Dendritic cell treated with granulocyte-macrophage colony-stimulating factor and Interleukin-4, amounts not matched to agents 40 ng/mL and 50 ng/mL, for 4 days (primary cell): Measurements from ENCODE around the gene TMCC1.
"Not testable (repeated sequence)": the region's sequence is repeated elsewhere in the genome, so short reads cannot be mapped to it uniquely, and the experiment has no call there.

Experiments used
- H3K27ac Mint-ChIP-seq: one replicate; pipeline ENCODE4 v1.8.0; 2022; ENCODE audit warnings: mild to moderate bottlenecking, mixed read lengths
- H3K27me3 Mint-ChIP-seq: one replicate; pipeline ENCODE4 v1.8.0; 2022; ENCODE audit warnings: mild to moderate bottlenecking, mixed read lengths
- H3K36me3 Mint-ChIP-seq: one replicate; pipeline ENCODE4 v1.8.0; 2022; ENCODE audit warnings: low read depth, mixed read lengths
- H3K4me1 Mint-ChIP-seq: one replicate; pipeline ENCODE4 v1.8.0; 2022; ENCODE audit warnings: low read depth, mixed read lengths
- H3K4me3 Mint-ChIP-seq: one replicate; pipeline ENCODE4 v1.8.0; 2022; ENCODE audit warnings: mild to moderate bottlenecking, moderate library complexity, mixed read lengths
- H3K9me3 Mint-ChIP-seq: one replicate; pipeline ENCODE4 v1.8.0; 2022; ENCODE audit warnings: mixed read lengths
- intact Hi-C: fragments of 100-400 bp; cut with micrococcal nuclease; formaldehyde crosslinking; loops from one replicate; pipeline ENCODE4 v1.15.0; 2022

TMCC1 gene

GRCh38 chr3:129838086-129838485, 55.4 kb downstream of the TMCC1 start:
- Mint-ChIP-seq H3K4me3 (no peak overlapping the region), H3K36me3 (peaks cover 28% of the 10 kb centered on the region), H3K27me3 (no peaks in the 10 kb centered on the region), H3K27ac (no peak overlapping the region), H3K9me3 (no peaks in the 10 kb centered on the region), H3K4me1 (peaks cover 16% of the 10 kb centered on the region)
- intact Hi-C loops, result no loop called here

DNA sequence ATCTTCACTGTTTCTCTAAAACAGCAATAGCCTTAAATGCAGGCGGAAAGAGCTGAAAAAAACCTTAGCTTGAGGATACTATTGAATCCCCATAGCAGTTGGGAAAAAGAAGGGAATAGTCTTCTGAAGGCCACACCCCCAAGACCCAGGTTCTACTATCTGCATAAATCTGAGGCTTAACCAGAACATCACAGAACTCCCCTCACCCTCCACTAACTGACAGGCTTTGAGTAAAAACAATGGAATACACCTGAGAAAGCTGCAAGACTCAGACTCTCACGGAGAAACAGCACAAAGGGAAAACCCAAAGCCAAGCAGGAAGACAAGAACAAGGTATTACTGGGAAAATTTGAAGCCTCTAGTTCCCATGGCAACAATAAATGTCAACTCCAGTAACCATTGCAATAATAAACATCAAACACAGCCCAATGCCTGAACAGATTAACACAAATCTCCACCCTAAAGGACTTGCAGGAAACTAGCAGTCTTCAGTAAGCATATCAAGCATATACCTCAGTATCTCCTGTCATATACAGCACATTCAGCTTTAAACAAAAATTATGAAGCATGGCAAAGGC, 56.4 kb downstream of the TMCC1 start:
- no peaks in the 10 kb centered on the region for H3K9me3 Mint-ChIP-seq
- no peak overlapping the region for H3K4me3 Mint-ChIP-seq
- intact Hi-C loops, result no loop called here
- peaks cover 16% of the 10 kb centered on the region for H3K4me1 Mint-ChIP-seq
- H3K27ac Mint-ChIP-seq, result no peak overlapping the region
- no peaks in the 10 kb centered on the region for H3K27me3 Mint-ChIP-seq
- peaks cover 25% of the 10 kb centered on the region for H3K36me3 Mint-ChIP-seq

GRCh38 chr3:129836381-129837064, 57.0 kb downstream of the TMCC1 start:
- intact Hi-C loops, result no loop called here
- Mint-ChIP-seq H3K4me1 (peaks cover 16% of the 10 kb centered on the region), H3K27me3 (no peaks in the 10 kb centered on the region), H3K36me3 (peaks cover 25% of the 10 kb centered on the region), H3K4me3 (no peak overlapping the region), H3K9me3 (no peaks in the 10 kb centered on the region), H3K27ac (no peak overlapping the region)

GRCh38 chr3:129835198-129835597, 58.3 kb downstream of the TMCC1 start:
- Mint-ChIP-seq H3K36me3 (peaks cover 15% of the 10 kb centered on the region), H3K27ac (no peak overlapping the region), H3K4me3 (no peak overlapping the region), H3K4me1 (peaks cover 16% of the 10 kb centered on the region), H3K9me3 (no peaks in the 10 kb centered on the region), H3K27me3 (no peaks in the 10 kb centered on the region)
- intact Hi-C loops, result no loop called here

DNA sequence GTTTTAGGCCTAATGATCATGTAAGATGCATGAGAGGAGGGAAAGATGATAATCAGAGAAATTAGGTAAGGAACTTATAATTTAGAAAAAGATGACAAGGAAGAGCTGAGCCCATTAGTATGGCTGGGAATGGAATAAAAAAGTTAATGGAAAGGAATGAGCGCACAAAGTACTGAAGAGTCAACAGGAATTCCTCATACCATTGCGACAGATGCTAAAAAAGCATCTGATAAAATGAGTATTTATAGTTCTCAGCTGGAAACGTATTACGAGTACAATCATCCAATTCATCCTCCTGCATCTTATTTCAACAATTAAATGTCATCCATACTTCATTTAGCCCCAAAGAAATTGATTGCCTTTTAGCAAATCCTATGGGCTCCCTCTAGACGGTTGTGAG, 58.9 kb downstream of the TMCC1 start:
- no peak overlapping the region for H3K4me3 Mint-ChIP-seq

GRCh38 chr3:129831942-129832341, 61.6 kb downstream of the TMCC1 start:
- intact Hi-C loops, H3K27me3 Mint-ChIP-seq, H3K36me3 Mint-ChIP-seq, H3K9me3 Mint-ChIP-seq, H3K4me3 Mint-ChIP-seq: not testable (repeated sequence)
- peak overlapping the region; percentile 29 for H3K27ac Mint-ChIP-seq
- H3K4me1 Mint-ChIP-seq, result peaks cover 20% of the 10 kb centered on the region

More for the DNA sequence above, 58.9 kb downstream of the TMCC1 start:
- no peak overlapping the region for H3K27ac Mint-ChIP-seq
- intact Hi-C loops, result no loop called here
- peaks cover 16% of the 10 kb centered on the region for H3K4me1 Mint-ChIP-seq
- no peaks in the 10 kb centered on the region for H3K9me3 Mint-ChIP-seq
- H3K36me3 Mint-ChIP-seq, result peaks cover 11% of the 10 kb centered on the region
- H3K27me3 Mint-ChIP-seq, result no peaks in the 10 kb centered on the region

DNA sequence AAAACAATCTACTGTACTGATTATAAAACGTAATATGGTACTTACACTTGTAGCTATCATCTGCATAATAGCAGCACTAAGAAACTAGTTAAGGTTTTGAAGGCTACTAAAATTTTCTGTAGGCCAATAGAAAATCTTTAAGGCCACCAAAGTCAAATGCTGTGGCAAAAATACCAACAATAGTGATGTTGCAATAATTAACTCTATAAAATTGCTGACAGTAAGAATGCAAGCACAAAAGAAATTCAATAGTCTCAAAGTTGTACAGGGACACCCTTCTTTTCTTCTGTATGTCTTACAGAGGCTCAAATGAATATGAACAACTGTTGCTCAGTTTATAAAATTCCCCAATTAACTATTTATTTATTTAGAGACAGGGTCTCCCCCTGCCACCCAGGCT, 62.0 kb downstream of the TMCC1 start:
- intact Hi-C loops, result no loop called here
- Mint-ChIP-seq H3K4me1 (peaks cover 16% of the 10 kb centered on the region), H3K9me3 (no peaks in the 10 kb centered on the region), H3K27me3 (no peaks in the 10 kb centered on the region), H3K4me3 (no peak overlapping the region), H3K27ac (no peak overlapping the region), H3K36me3 (no peaks in the 10 kb centered on the region)

- H3K9me3 Mint-ChIP-seq, result no peaks in the 10 kb centered on the region
- no peak overlapping the region for H3K4me3 Mint-ChIP-seq
- intact Hi-C loops, result loop anchor here (1.0 to 10.0 kb wide), 5 partner anchors 105 to 445 kb away; no protein-coding TSS in a partner anchor
- H3K27ac Mint-ChIP-seq, result no peak overlapping the region
- H3K36me3 Mint-ChIP-seq, result no peaks in the 10 kb centered on the region
- H3K4me1 Mint-ChIP-seq, result peaks cover 21% of the 10 kb centered on the region
- no peaks in the 10 kb centered on the region for H3K27me3 Mint-ChIP-seq
Observed at GRCh38 chr3:129829640-129830039, 63.9 kb downstream of the TMCC1 start.

GRCh38 chr3:129827765-129828164, 65.7 kb downstream of the TMCC1 start:
- Mint-ChIP-seq H3K4me1 (peaks cover 23% of the 10 kb centered on the region), H3K4me3 (peak overlapping the region; percentile 57), H3K9me3 (no peaks in the 10 kb centered on the region), H3K36me3 (no peaks in the 10 kb centered on the region), H3K27me3 (no peaks in the 10 kb centered on the region), H3K27ac (peak overlapping the region; percentile 47)
- intact Hi-C loops, result loop anchor here (2.0 to 10.0 kb wide), 4 partner anchors 199 to 443 kb away; no protein-coding TSS in a partner anchor

DNA sequence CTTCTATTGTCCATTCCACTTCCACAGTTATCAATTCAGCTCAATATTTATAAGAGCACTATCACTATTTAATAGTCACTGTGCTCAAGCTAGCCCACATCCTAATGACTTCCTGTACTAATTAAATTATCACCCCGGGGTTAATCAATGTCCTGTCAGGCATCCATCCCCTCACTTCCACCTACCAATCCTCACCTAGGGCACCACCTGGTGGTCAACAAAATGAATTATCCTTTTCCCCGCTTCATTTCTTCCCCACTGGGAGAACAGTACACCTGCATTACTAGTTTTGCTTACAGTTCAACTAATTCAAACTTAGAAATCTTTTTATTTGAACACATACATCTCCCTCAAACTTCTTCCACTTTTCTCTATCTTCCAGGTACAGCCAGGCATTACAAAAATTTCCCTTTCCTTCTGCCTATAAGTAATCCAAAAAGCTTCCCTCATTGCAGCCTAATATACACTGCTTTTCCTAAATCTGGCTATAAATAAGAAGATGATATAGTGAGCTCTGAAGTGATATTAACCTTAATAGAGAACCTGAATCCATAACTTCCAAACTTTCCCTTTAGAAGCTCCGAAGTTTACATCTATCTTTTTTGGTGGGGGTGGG, 68.5 kb downstream of the TMCC1 start:
- peaks cover 40% of the 10 kb centered on the region for H3K4me1 Mint-ChIP-seq
- H3K4me3 Mint-ChIP-seq, result no peak overlapping the region
- H3K27ac Mint-ChIP-seq, result peak overlapping the region; percentile 7
- H3K27me3 Mint-ChIP-seq, result no peaks in the 10 kb centered on the region
- H3K9me3 Mint-ChIP-seq, result no peaks in the 10 kb centered on the region
- intact Hi-C loops, result loop anchor here (2.0 to 10.0 kb wide), 3 partner anchors 174 to 440 kb away; no protein-coding TSS in a partner anchor
- H3K36me3 Mint-ChIP-seq, result no peaks in the 10 kb centered on the region

GRCh38 chr3:129822679-129823078, 70.8 kb downstream of the TMCC1 start:
- no peak overlapping the region for H3K4me3 Mint-ChIP-seq
- peaks cover 30% of the 10 kb centered on the region for H3K4me1 Mint-ChIP-seq
- intact Hi-C loops, result loop anchor here (10.0 kb wide), 1 partner anchor 438 kb away; no protein-coding TSS in a partner anchor
- no peaks in the 10 kb centered on the region for H3K9me3 Mint-ChIP-seq
- no peaks in the 10 kb centered on the region for H3K27me3 Mint-ChIP-seq
- peak overlapping the region; percentile 74 for H3K27ac Mint-ChIP-seq
- no peaks in the 10 kb centered on the region for H3K36me3 Mint-ChIP-seq

GRCh38 chr3:129822241-129822640, 71.3 kb downstream of the TMCC1 start:
- Mint-ChIP-seq H3K36me3 (no peaks in the 10 kb centered on the region), H3K9me3 (no peaks in the 10 kb centered on the region), H3K4me1 (peaks cover 27% of the 10 kb centered on the region), H3K4me3 (no peak overlapping the region), H3K27me3 (no peaks in the 10 kb centered on the region), H3K27ac (peak overlapping the region; percentile 74)
- intact Hi-C loops, result loop anchor here (10.0 kb wide), 1 partner anchor 437 kb away; no protein-coding TSS in a partner anchor

- peaks cover 27% of the 10 kb centered on the region for H3K4me1 Mint-ChIP-seq
- no peaks in the 10 kb centered on the region for H3K9me3 Mint-ChIP-seq
- no peaks in the 10 kb centered on the region for H3K27me3 Mint-ChIP-seq
- no peak overlapping the region for H3K4me3 Mint-ChIP-seq
- no peak overlapping the region for H3K27ac Mint-ChIP-seq
- intact Hi-C loops, result loop anchor here (10.0 kb wide), 1 partner anchor 436 kb away; no protein-coding TSS in a partner anchor
- H3K36me3 Mint-ChIP-seq, result no peaks in the 10 kb centered on the region
Observed at GRCh38 chr3:129820587-129820986, 72.9 kb downstream of the TMCC1 start.

GRCh38 chr3:129812589-129812988, 80.9 kb downstream of the TMCC1 start:
- no peaks in the 10 kb centered on the region for H3K27me3 Mint-ChIP-seq
- H3K4me1 Mint-ChIP-seq, result peaks cover 6% of the 10 kb centered on the region
- no peaks in the 10 kb centered on the region for H3K9me3 Mint-ChIP-seq
- H3K27ac Mint-ChIP-seq, result no peak overlapping the region
- intact Hi-C loops, result no loop called here
- no peak overlapping the region for H3K4me3 Mint-ChIP-seq
- no peaks in the 10 kb centered on the region for H3K36me3 Mint-ChIP-seq
